ENCODE results near the gene C17orf113. TPM values are rescaled to one million over a fixed set of nuclear protein-coding genes. Genes with fewer than 3 reads are reported as not detected.

Gene C17orf113
- total and polyA plus RNA-seq, 2 donors (not counting 1 experiment from before 2014, with no cell fraction given), result 0.07 to 0.66 TPM

DNA sequence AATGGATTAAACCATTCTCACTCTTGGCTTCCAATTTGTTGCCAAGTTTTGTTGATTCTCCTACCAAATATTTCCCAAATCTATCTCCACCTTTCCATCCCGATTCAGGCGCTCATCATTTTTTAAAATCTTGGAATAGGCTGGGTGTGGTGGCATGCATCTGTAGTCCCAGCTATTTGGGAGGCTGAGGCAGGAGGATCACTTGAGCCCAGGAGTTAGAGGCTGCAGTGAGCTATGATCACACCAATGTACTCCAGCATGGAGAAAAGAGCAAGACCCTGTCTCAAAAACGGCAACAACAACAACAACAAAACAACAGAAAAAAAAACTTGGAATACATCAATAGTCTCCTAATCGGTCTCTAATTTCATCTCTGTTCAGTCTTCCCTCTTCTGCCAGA, 31.4 kb downstream of the C17orf113 start:
- Histone ChIP-seq H3K79me2 (ENCODE audit: control insufficient read depth, insufficient read depth, low read length) (peaks cover 46% of the 10 kb centered on the region), H3K4me3 (replicated peaks in 1 of 4; ENCODE audit: control extremely low read depth in 1 of 4, insufficient read depth in 1 of 4, low read depth in 3 of 4, low read length in 4 of 4) (no peak overlapping the region), H3K9me3 (ENCODE audit: control insufficient read depth, insufficient read depth, low read depth, low read length) (no peaks in the 10 kb centered on the region), H3K4me1 (ENCODE audit: control insufficient read depth, extremely low read depth, insufficient read depth, low read length) (peaks cover 4% of the 10 kb centered on the region), H3K36me3 (ENCODE audit: control insufficient read depth, insufficient read depth, low read length) (peaks cover 12% of the 10 kb centered on the region), H3K9ac (ENCODE audit: insufficient read depth, low read length) (no peak overlapping the region), H2AFZ (ENCODE audit: low read length) (no peak overlapping the region), H3K4me2 (ENCODE audit: extremely low read depth, insufficient read depth, low read length) (no peak overlapping the region), H4K20me1 (ENCODE audit: control insufficient read depth, extremely low read depth, insufficient read depth, low read length) (no peaks in the 10 kb centered on the region), H3K27ac (ENCODE audit: insufficient read depth, low read length) (no peak overlapping the region), H3K27me3 (ENCODE audit: control insufficient read depth, insufficient read depth, low read length) (no peaks in the 10 kb centered on the region)
- DNase-seq (ENCODE audit: low read depth in 2 of 2), result no peak
- TF ChIP-seq EZH2 (IDR thresholded peaks at IDR 0.05; ENCODE audit: low read length, missing control alignments), result no peak
- TF ChIP-seq, protein P1, sequence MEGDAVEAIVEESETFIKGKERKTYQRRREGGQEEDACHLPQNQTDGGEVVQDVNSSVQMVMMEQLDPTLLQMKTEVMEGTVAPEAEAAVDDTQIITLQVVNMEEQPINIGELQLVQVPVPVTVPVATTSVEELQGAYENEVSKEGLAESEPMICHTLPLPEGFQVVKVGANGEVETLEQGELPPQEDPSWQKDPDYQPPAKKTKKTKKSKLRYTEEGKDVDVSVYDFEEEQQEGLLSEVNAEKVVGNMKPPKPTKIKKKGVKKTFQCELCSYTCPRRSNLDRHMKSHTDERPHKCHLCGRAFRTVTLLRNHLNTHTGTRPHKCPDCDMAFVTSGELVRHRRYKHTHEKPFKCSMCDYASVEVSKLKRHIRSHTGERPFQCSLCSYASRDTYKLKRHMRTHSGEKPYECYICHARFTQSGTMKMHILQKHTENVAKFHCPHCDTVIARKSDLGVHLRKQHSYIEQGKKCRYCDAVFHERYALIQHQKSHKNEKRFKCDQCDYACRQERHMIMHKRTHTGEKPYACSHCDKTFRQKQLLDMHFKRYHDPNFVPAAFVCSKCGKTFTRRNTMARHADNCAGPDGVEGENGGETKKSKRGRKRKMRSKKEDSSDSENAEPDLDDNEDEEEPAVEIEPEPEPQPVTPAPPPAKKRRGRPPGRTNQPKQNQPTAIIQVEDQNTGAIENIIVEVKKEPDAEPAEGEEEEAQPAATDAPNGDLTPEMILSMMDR (conservative IDR thresholded peaks at IDR 0.05 in 1 of 2, IDR thresholded peaks at IDR 0.05 in 1 of 2; ENCODE audit: low read depth in 1 of 2, low read length in 2 of 2), result no peak

DNA sequence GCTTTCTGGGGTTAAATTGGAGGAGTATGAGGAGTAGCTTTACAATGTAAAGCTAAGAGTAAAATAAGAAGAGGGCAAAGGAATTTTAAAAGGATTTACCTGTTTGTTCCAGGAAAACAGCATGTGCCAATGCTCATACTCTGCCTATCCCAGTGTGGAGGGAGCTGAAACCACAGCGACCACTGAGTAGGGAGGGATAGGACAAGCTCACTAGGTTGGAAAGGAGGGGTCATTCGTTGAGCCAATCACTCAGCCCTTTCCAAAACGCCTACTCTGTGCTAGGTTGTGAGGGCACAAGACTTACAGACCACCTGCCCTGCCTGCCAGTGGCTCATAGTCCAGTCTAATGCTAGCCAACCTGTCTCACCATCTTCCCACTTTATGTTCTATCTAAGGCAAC, 32.1 kb downstream of the C17orf113 start:
- no peak for DNase-seq (ENCODE audit: low read depth in 2 of 2)
- peak overlapping the region; percentile 94 for H2AFZ ChIP-seq (ENCODE audit: low read length)
- H3K9ac ChIP-seq (ENCODE audit: insufficient read depth, low read length), result no peak overlapping the region
- H3K79me2 ChIP-seq (ENCODE audit: control insufficient read depth, insufficient read depth, low read length), result peaks cover 53% of the 10 kb centered on the region
- no peaks in the 10 kb centered on the region for H3K27me3 ChIP-seq (ENCODE audit: control insufficient read depth, insufficient read depth, low read length)
- peak overlapping the region; percentile 96 for H3K27ac ChIP-seq (ENCODE audit: insufficient read depth, low read length)
- H3K4me1 ChIP-seq (ENCODE audit: control insufficient read depth, extremely low read depth, insufficient read depth, low read length), result peaks cover 4% of the 10 kb centered on the region
- TF ChIP-seq, protein P1 (conservative IDR thresholded peaks at IDR 0.05 in 1 of 2, IDR thresholded peaks at IDR 0.05 in 1 of 2; ENCODE audit: low read depth in 1 of 2, low read length in 2 of 2), result no peak
- no peak for TF ChIP-seq EZH2 (IDR thresholded peaks at IDR 0.05; ENCODE audit: low read length, missing control alignments)
- no peaks in the 10 kb centered on the region for H4K20me1 ChIP-seq (ENCODE audit: control insufficient read depth, extremely low read depth, insufficient read depth, low read length)
- peak overlapping the region; percentile 93 for H3K4me2 ChIP-seq (ENCODE audit: extremely low read depth, insufficient read depth, low read length)
- H3K9me3 ChIP-seq (ENCODE audit: control insufficient read depth, insufficient read depth, low read depth, low read length), result no peaks in the 10 kb centered on the region
- peaks cover 7% of the 10 kb centered on the region for H3K36me3 ChIP-seq (ENCODE audit: control insufficient read depth, insufficient read depth, low read length)
- peak overlapping the region; percentile 80 to 99 (median 88) for H3K4me3 ChIP-seq (replicated peaks in 1 of 4; ENCODE audit: control extremely low read depth in 1 of 4, insufficient read depth in 1 of 4, low read depth in 3 of 4, low read length in 4 of 4)

DNA sequence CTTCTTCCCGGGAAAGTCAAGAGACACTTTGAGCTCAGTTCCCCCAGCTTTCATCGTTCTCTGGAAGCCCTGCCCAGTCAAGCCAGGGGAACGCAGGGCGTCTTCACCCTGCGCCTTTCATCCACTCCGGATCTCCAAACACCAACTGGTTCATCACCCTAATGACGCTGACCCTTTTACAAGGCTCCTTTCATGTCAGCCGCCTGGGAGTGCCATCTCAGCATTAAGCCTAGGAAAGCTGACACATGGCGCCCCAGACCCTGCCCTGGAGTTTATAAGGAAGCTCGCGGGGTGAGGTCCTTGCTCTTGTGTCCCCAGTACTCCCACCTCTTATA, 32.6 kb downstream of the C17orf113 start:
- Histone ChIP-seq H3K4me2 (ENCODE audit: extremely low read depth, insufficient read depth, low read length) (peak overlapping the region; percentile 93), H4K20me1 (ENCODE audit: control insufficient read depth, extremely low read depth, insufficient read depth, low read length) (no peaks in the 10 kb centered on the region), H3K4me1 (ENCODE audit: control insufficient read depth, extremely low read depth, insufficient read depth, low read length) (peaks cover 4% of the 10 kb centered on the region), H3K27me3 (ENCODE audit: control insufficient read depth, insufficient read depth, low read length) (no peaks in the 10 kb centered on the region), H3K36me3 (ENCODE audit: control insufficient read depth, insufficient read depth, low read length) (peaks cover 7% of the 10 kb centered on the region), H3K4me3 (replicated peaks in 1 of 4; ENCODE audit: control extremely low read depth in 1 of 4, insufficient read depth in 1 of 4, low read depth in 3 of 4, low read length in 4 of 4) (peak overlapping the region; percentile 80 to 99 (median 88)), H3K9me3 (ENCODE audit: control insufficient read depth, insufficient read depth, low read depth, low read length) (no peaks in the 10 kb centered on the region), H3K9ac (ENCODE audit: insufficient read depth, low read length) (peak overlapping the region; percentile 98), H2AFZ (ENCODE audit: low read length) (peak overlapping the region; percentile 94), H3K27ac (ENCODE audit: insufficient read depth, low read length) (peak overlapping the region; percentile 96), H3K79me2 (ENCODE audit: control insufficient read depth, insufficient read depth, low read length) (peaks cover 58% of the 10 kb centered on the region)
- DNase-seq (ENCODE audit: low read depth in 2 of 2), result no peak
- no peak for TF ChIP-seq EZH2 (IDR thresholded peaks at IDR 0.05; ENCODE audit: low read length, missing control alignments)
- TF ChIP-seq, protein P1 (conservative IDR thresholded peaks at IDR 0.05 in 1 of 2, IDR thresholded peaks at IDR 0.05 in 1 of 2; ENCODE audit: low read depth in 1 of 2, low read length in 2 of 2), result no peak
